Activated naive CD8-positive, alpha-beta T cell (primary cell): ENCODE results near the gene PEX3.

Source experiments
- H3K27ac Mint-ChIP-seq: one replicate; pipeline ENCODE4 v1.8.0; 2021; ENCODE audit warnings: mixed read lengths
- H3K27me3 Mint-ChIP-seq: one replicate; pipeline ENCODE4 v1.8.0; 2021; ENCODE audit warnings: mixed read lengths
- H3K36me3 Mint-ChIP-seq: one replicate; pipeline ENCODE4 v1.8.0; 2021; ENCODE audit warnings: mixed read lengths
- H3K4me1 Mint-ChIP-seq: one replicate; pipeline ENCODE4 v1.8.0; 2021; ENCODE audit warnings: low read depth, mixed read lengths
- H3K4me3 Mint-ChIP-seq: one replicate; pipeline ENCODE4 v1.8.0; 2021; ENCODE audit warnings: mild to moderate bottlenecking, mixed read lengths
- H3K9me3 Mint-ChIP-seq: one replicate; pipeline ENCODE4 v1.8.0; 2021; ENCODE audit warnings: low read depth, mixed read lengths

Gene PEX3

GRCh38 chr6:143450453-143451371 is at the start of gene PEX3, which contains the start of gene ADAT2:
Gene PEX3, plus strand, starts transcription at chr6:143450805. Its CDS starts 238 bp downstream, at chr6:143451043.
Gene ADAT2, minus strand, starts transcription at chr6:143450695. Its CDS starts 37 bp downstream, at chr6:143450658.
- Mint-ChIP-seq H3K9me3 (no peaks in the 10 kb centered on the region), H3K27me3 (no peaks in the 10 kb centered on the region), H3K4me1 (peaks cover 54% of the 10 kb centered on the region), H3K4me3 (peak within 1 kb of the TSS; percentile 97), H3K36me3 (peaks cover 8% of the 10 kb centered on the region), H3K27ac (peak within 1 kb of the TSS; percentile 100)

GRCh38 chr6:143401068-143401446 is 49.5 kb upstream of the PEX3 start:
- no peaks in the 10 kb centered on the region for H3K36me3 Mint-ChIP-seq
- no peak overlapping the region for H3K27ac Mint-ChIP-seq

GRCh38 chr6:143401636-143402370 is 48.8 kb upstream of the PEX3 start:
- no peak overlapping the region for H3K4me3 Mint-ChIP-seq
- H3K27ac Mint-ChIP-seq, result no peak overlapping the region
- no peaks in the 10 kb centered on the region for H3K9me3 Mint-ChIP-seq
- no peaks in the 10 kb centered on the region for H3K27me3 Mint-ChIP-seq
- H3K36me3 Mint-ChIP-seq, result no peaks in the 10 kb centered on the region
- peaks cover 20% of the 10 kb centered on the region for H3K4me1 Mint-ChIP-seq

More at GRCh38 chr6:143401068-143401446, 49.5 kb upstream of the PEX3 start:
- Mint-ChIP-seq H3K4me3 (no peak overlapping the region), H3K4me1 (peaks cover 20% of the 10 kb centered on the region), H3K27me3 (no peaks in the 10 kb centered on the region), H3K9me3 (no peaks in the 10 kb centered on the region)

GRCh38 chr6:143402721-143403336 is 47.8 kb upstream of the PEX3 start:
- Mint-ChIP-seq H3K4me3 (no peak overlapping the region), H3K9me3 (no peaks in the 10 kb centered on the region), H3K4me1 (peaks cover 20% of the 10 kb centered on the region), H3K36me3 (no peaks in the 10 kb centered on the region), H3K27ac (no peak overlapping the region), H3K27me3 (peaks cover 4% of the 10 kb centered on the region)

GRCh38 chr6:143405373-143406154 is 45.0 kb upstream of the PEX3 start:
- Mint-ChIP-seq H3K27me3 (peaks cover 4% of the 10 kb centered on the region), H3K27ac (no peak overlapping the region), H3K4me3 (no peak overlapping the region), H3K9me3 (peaks cover 12% of the 10 kb centered on the region), H3K36me3 (peaks cover 4% of the 10 kb centered on the region), H3K4me1 (peaks cover 11% of the 10 kb centered on the region)

GRCh38 chr6:143406673-143407072 is 43.9 kb upstream of the PEX3 start:
- Mint-ChIP-seq H3K27me3 (peaks cover 5% of the 10 kb centered on the region), H3K9me3 (peaks cover 12% of the 10 kb centered on the region), H3K27ac (no peak overlapping the region), H3K4me3 (no peak overlapping the region), H3K36me3 (peaks cover 4% of the 10 kb centered on the region), H3K4me1 (peaks cover under 1% of the 10 kb centered on the region)

- H3K4me3 Mint-ChIP-seq, result no peak overlapping the region
- H3K36me3 Mint-ChIP-seq, result peaks cover 5% of the 10 kb centered on the region
These were observed 42.3 kb upstream of the PEX3 start for GRCh38 chr6:143408151-143408786.

GRCh38 chr6:143408787-143409162 is 41.8 kb upstream of the PEX3 start:
- Mint-ChIP-seq H3K4me1 (no peaks in the 10 kb centered on the region), H3K36me3 (peaks cover 7% of the 10 kb centered on the region), H3K27ac (no peak overlapping the region), H3K9me3 (peaks cover 12% of the 10 kb centered on the region), H3K27me3 (peaks cover 6% of the 10 kb centered on the region), H3K4me3 (no peak overlapping the region)

More at GRCh38 chr6:143408151-143408786, 42.3 kb upstream of the PEX3 start:
- Mint-ChIP-seq H3K9me3 (peaks cover 12% of the 10 kb centered on the region), H3K4me1 (no peaks in the 10 kb centered on the region), H3K27ac (no peak overlapping the region), H3K27me3 (peaks cover 6% of the 10 kb centered on the region)

GRCh38 chr6:143410859-143411270 is 39.7 kb upstream of the PEX3 start:
- Mint-ChIP-seq H3K27me3 (peaks cover 6% of the 10 kb centered on the region), H3K4me1 (no peaks in the 10 kb centered on the region), H3K9me3 (peaks cover 12% of the 10 kb centered on the region), H3K36me3 (peaks cover 7% of the 10 kb centered on the region), H3K27ac (no peak overlapping the region), H3K4me3 (no peak overlapping the region)

- no peaks in the 10 kb centered on the region for H3K4me1 Mint-ChIP-seq
- H3K4me3 Mint-ChIP-seq, result no peak overlapping the region
- no peaks in the 10 kb centered on the region for H3K9me3 Mint-ChIP-seq
- H3K36me3 Mint-ChIP-seq, result peaks cover 13% of the 10 kb centered on the region
- H3K27me3 Mint-ChIP-seq, result peaks cover 2% of the 10 kb centered on the region
- no peak overlapping the region for H3K27ac Mint-ChIP-seq
These were observed 35.8 kb upstream of the PEX3 start for GRCh38 chr6:143414769-143415168.

GRCh38 chr6:143419526-143419925 is 31.1 kb upstream of the PEX3 start:
- no peaks in the 10 kb centered on the region for H3K4me1 Mint-ChIP-seq
- peaks cover 13% of the 10 kb centered on the region for H3K36me3 Mint-ChIP-seq
- H3K27me3 Mint-ChIP-seq, result no peaks in the 10 kb centered on the region
- no peak overlapping the region for H3K27ac Mint-ChIP-seq
- no peak overlapping the region for H3K4me3 Mint-ChIP-seq
- H3K9me3 Mint-ChIP-seq, result no peaks in the 10 kb centered on the region

GRCh38 chr6:143426026-143426425 is 24.6 kb upstream of the PEX3 start:
- no peaks in the 10 kb centered on the region for H3K9me3 Mint-ChIP-seq
- H3K36me3 Mint-ChIP-seq, result peaks cover 5% of the 10 kb centered on the region
- H3K4me3 Mint-ChIP-seq, result no peak overlapping the region
- no peak overlapping the region for H3K27ac Mint-ChIP-seq
- H3K4me1 Mint-ChIP-seq, result peaks cover 2% of the 10 kb centered on the region
- no peaks in the 10 kb centered on the region for H3K27me3 Mint-ChIP-seq

GRCh38 chr6:143427109-143427817 is 23.3 kb upstream of the PEX3 start:
- Mint-ChIP-seq H3K36me3 (peaks cover 8% of the 10 kb centered on the region), H3K27me3 (no peaks in the 10 kb centered on the region), H3K4me3 (no peak overlapping the region), H3K4me1 (peaks cover 2% of the 10 kb centered on the region), H3K27ac (no peak overlapping the region), H3K9me3 (no peaks in the 10 kb centered on the region)
